HepG2 (cell line): ENCODE data around the gene GRK6. TPM values are rescaled to one million over a fixed set of nuclear protein-coding genes. Genes with fewer than 3 reads are reported as not detected.

Source experiments
- ATAC-seq: fragments of 200-7000 bp; cut with Tn5 transposase; 3 replicates; pipeline ENCODE4 v1.9.1; 2020; ENCODE audit warnings: mild to moderate bottlenecking, moderate library complexity
- BruUV-seq: library from RNA; stranded (reverse); fragments of 400-500 nt; replicated peaks from 2 replicates; lab custom pipeline; 2021; lab: Mats Ljungman, UMichigan
- CTCF ChIA-PET: fragments of 300-600 bp; formaldehyde crosslinking; extraction: SDS; loops from one replicate; lab custom pipeline; 2021; ENCODE audit warnings: low total read pairs, inconsistent platforms, low intra/inter-chr PET ratio; lab: Yijun Ruan, JAX
- POLR2A ChIA-PET: fragments of 350-600 bp; sonication (Branson Sonifier 250); formaldehyde crosslinking; loops from one replicate; lab custom pipeline; 2020; ENCODE audit warnings: antibody characterized with exemption, inconsistent platforms; lab: Yijun Ruan, JAX
- DNase-seq: peaks from one replicate; pipeline ENCODE4 v3.0.0-alpha.2; 2015; ENCODE audit warnings: low spot score
- FAIRE-seq: peaks from 3 replicates; lab custom pipeline; 2011; peaks lifted over from hg19 to GRCh38; lab: Jason Lieb, UNC
- H2AFZ ChIP-seq: one replicate; pipeline ENCODE4 v1.6.1; 2011; ENCODE audit warnings: low read length, inconsistent platforms
- H3K27ac ChIP-seq: fragments of 300-600 bp; 3 replicates; pipeline ENCODE4 v1.8.0; 2011; ENCODE audit warnings: mixed run types, mild to moderate bottlenecking, mixed read lengths, low read length, inconsistent platforms; ENCODE audit not compliant: insufficient read depth; ENCODE audit errors: extremely low read length
- H3K27me3 ChIP-seq, 2 experiments: fragments of 200-600 bp in 1 of 2; 2 replicates in 1 of 2; 3 replicates in 1 of 2; pipeline versions ENCODE4 v1.6.0 to v1.8.0; 2011; ENCODE audit warnings: low read length in 2 of 2, mild to moderate bottlenecking in 2 of 2, moderate library complexity in 2 of 2, inconsistent platforms in 1 of 2; ENCODE audit not compliant: insufficient read depth in 2 of 2, control insufficient read depth in 1 of 2
- H3K36me3 ChIP-seq, 2 experiments: fragments of 200-600 bp in 1 of 2; replicated peaks in 1 of 2; 2 replicates in 1 of 2; 3 replicates in 1 of 2; pipeline versions ENCODE4 v1.5.1 to v1.8.0; 2011; ENCODE audit warnings: low read length in 2 of 2, inconsistent platforms in 1 of 2; ENCODE audit not compliant: insufficient read depth in 2 of 2, control insufficient read depth in 1 of 2
- H3K4me1 ChIP-seq: 2 replicates; pipeline ENCODE4 v1.5.1; 2012; ENCODE audit warnings: low read length, inconsistent platforms; ENCODE audit not compliant: insufficient read depth
- H3K4me2 ChIP-seq: 2 replicates; pipeline ENCODE4 v1.6.0; 2011; ENCODE audit warnings: low read depth, low read length, inconsistent platforms
- H3K4me3 ChIP-seq, 3 experiments: fragments of 200-600 bp in 1 of 3; sonication (generic), shearing (Covaris generic) in 1 of 3; replicated peaks in 1 of 3; 2 replicates each; pipeline ENCODE4 v1.5.1; 2011 to 2016; ENCODE audit warnings: low read length in 3 of 3, inconsistent platforms in 2 of 3, low read depth in 2 of 3, mild to moderate bottlenecking in 2 of 3, control low read depth in 1 of 3, mixed read lengths in 1 of 3; ENCODE audit not compliant: insufficient read depth in 1 of 3
- H3K79me2 ChIP-seq: one replicate; pipeline ENCODE4 v1.6.1; 2011; ENCODE audit warnings: low read length, inconsistent platforms; ENCODE audit not compliant: insufficient read depth
- H3K9ac ChIP-seq: 2 replicates; pipeline ENCODE4 v1.6.0; 2011; ENCODE audit warnings: mild to moderate bottlenecking, low read depth, low read length, inconsistent platforms; ENCODE audit not compliant: insufficient read depth
- H3K9me3 ChIP-seq: 2 replicates; pipeline ENCODE4 v1.5.1; 2012; ENCODE audit warnings: mild to moderate bottlenecking, low read length
- H4K20me1 ChIP-seq: 2 replicates; pipeline ENCODE4 v1.6.0; 2011; ENCODE audit warnings: inconsistent platforms, mild to moderate bottlenecking, low read length, moderate library complexity; ENCODE audit not compliant: insufficient read depth
- ESRRA ChIP-seq: sonication (generic); formaldehyde crosslinking; IDR thresholded peaks from 2 replicates; pipeline ENCODE4 v1.5.1; 2020; ENCODE audit warnings: mild to moderate bottlenecking, low read depth, missing genetic modification reagents
- HIVEP1 ChIP-seq: sonication (generic); formaldehyde crosslinking; IDR thresholded peaks from 2 replicates; pipeline ENCODE4 v1.4.0; 2020; ENCODE audit warnings: mild to moderate bottlenecking, missing genetic modification reagents
- ISX ChIP-seq: sonication (generic); formaldehyde crosslinking; conservative IDR thresholded peaks from 2 replicates; pipeline ENCODE4 v1.5.0; 2020; ENCODE audit warnings: missing genetic modification reagents
- KDM3A ChIP-seq: IDR thresholded peaks from 2 replicates; pipeline ENCODE4 v1.6.1; 2018; ENCODE audit warnings: low read depth, missing compliant biosample characterization
- PRDM15 ChIP-seq: sonication (generic); formaldehyde crosslinking; IDR thresholded peaks from 2 replicates; pipeline ENCODE4 v1.4.0; 2020; ENCODE audit warnings: missing genetic modification reagents
- REXO4 ChIP-seq: sonication (generic); formaldehyde crosslinking; IDR thresholded peaks from 2 replicates; pipeline ENCODE4 v1.8.0; 2022; ENCODE audit warnings: missing genetic modification reagents, mild to moderate bottlenecking, borderline replicate concordance
- XBP1 ChIP-seq: sonication (generic); formaldehyde crosslinking; IDR thresholded peaks from 2 replicates; pipeline ENCODE4 v1.5.0; 2020; ENCODE audit warnings: missing genetic modification reagents
- ZFP90 ChIP-seq: sonication (generic); formaldehyde crosslinking; IDR thresholded peaks from 2 replicates; pipeline ENCODE4 v1.8.0; 2022; ENCODE audit warnings: missing genetic modification reagents, mild to moderate bottlenecking, inconsistent platforms, borderline replicate concordance
- ZNF230 ChIP-seq: sonication (generic); formaldehyde crosslinking; IDR thresholded peaks from 2 replicates; pipeline ENCODE4 v1.4.0; 2020; ENCODE audit warnings: mild to moderate bottlenecking, missing genetic modification reagents
- ZNF343 ChIP-seq: sonication (generic); formaldehyde crosslinking; IDR thresholded peaks from 2 replicates; pipeline ENCODE4 v1.4.0; 2020; ENCODE audit warnings: mild to moderate bottlenecking, missing genetic modification reagents
- ZNF382 ChIP-seq: sonication (generic); formaldehyde crosslinking; IDR thresholded peaks from 2 replicates; pipeline ENCODE4 v1.5.0; 2020; ENCODE audit warnings: missing genetic modification reagents, mild to moderate bottlenecking, borderline replicate concordance
- WGBS: methylation state at CpG from one replicate; pipeline ENCODE4 v1.1.6; 2017; ENCODE audit warnings: low lambda C conversion rate; 5-methylcytosine and 5-hydroxymethylcytosine counted together
- in situ Hi-C: cut with HindIII; loops from 2 replicates; pipeline ENCODE4 v1.10.0; 2017; ENCODE audit warnings: low pct_unique_long_range_greater_than_20kb; ENCODE audit not compliant: extremely low pct_ligation_motif_present
- intact Hi-C: fragments of 100-400 bp; cut with micrococcal nuclease; formaldehyde crosslinking; loops from one replicate; pipeline ENCODE4 v1.10.0; 2022; ENCODE audit not compliant: unreplicated experiment
- polyA plus RNA-seq, 8 experiments: library from polyadenylated mRNA; depleted of rRNA in 3 of 8; stranded (reverse) in 7 of 8; unstranded in 1 of 8; fragments of >200 nt; fragmentation: Illumina TruSeq in 4 of 8; extraction: Trizol in 4 of 8; gene quantifications; 2 replicates each; pipeline versions ENCODE4 v1.2.1 to v1.2.3, GENCODE V29; 2011 to 2016; ENCODE audit warnings: low read depth in 4 of 8, missing spikeins in 1 of 8, mixed read lengths in 1 of 8; ENCODE audit not compliant: insufficient read depth in 1 of 8
- total RNA-seq, 5 experiments: library from RNA; depleted of rRNA; stranded (reverse); fragments of >200 nt; fragmentation: Illumina TruSeq; extraction: Trizol; gene quantifications; 2 replicates each; pipeline ENCODE4 v1.2.3, GENCODE V29; 2016; ENCODE audit warnings: low read depth in 1 of 5
- TF ChIP-seq, protein P1 (sequence below): sonication (generic); formaldehyde crosslinking; IDR thresholded peaks from 2 replicates; pipeline ENCODE4 v1.8.0; 2022; ENCODE audit warnings: missing genetic modification reagents, mild to moderate bottlenecking, inconsistent platforms, borderline replicate concordance
- TF ChIP-seq, protein P2 (sequence below): sonication (generic); formaldehyde crosslinking; IDR thresholded peaks from 2 replicates; pipeline ENCODE4 v1.8.0; 2022; ENCODE audit warnings: mild to moderate bottlenecking, missing genetic modification reagents; ENCODE audit not compliant: insufficient replicate concordance
- TF ChIP-seq, protein P3 (sequence below): sonication (generic); formaldehyde crosslinking; IDR thresholded peaks from 2 replicates; pipeline ENCODE4 v1.8.0; 2022; ENCODE audit warnings: mild to moderate bottlenecking, missing genetic modification reagents, moderate library complexity

Gene GRK6
- total and polyA plus RNA-seq, 2 of the 13 experiments (the other 11 are each of a cell fraction or from before 2014, with no cell fraction given) = 13.2 to 19.9 TPM

DNA sequence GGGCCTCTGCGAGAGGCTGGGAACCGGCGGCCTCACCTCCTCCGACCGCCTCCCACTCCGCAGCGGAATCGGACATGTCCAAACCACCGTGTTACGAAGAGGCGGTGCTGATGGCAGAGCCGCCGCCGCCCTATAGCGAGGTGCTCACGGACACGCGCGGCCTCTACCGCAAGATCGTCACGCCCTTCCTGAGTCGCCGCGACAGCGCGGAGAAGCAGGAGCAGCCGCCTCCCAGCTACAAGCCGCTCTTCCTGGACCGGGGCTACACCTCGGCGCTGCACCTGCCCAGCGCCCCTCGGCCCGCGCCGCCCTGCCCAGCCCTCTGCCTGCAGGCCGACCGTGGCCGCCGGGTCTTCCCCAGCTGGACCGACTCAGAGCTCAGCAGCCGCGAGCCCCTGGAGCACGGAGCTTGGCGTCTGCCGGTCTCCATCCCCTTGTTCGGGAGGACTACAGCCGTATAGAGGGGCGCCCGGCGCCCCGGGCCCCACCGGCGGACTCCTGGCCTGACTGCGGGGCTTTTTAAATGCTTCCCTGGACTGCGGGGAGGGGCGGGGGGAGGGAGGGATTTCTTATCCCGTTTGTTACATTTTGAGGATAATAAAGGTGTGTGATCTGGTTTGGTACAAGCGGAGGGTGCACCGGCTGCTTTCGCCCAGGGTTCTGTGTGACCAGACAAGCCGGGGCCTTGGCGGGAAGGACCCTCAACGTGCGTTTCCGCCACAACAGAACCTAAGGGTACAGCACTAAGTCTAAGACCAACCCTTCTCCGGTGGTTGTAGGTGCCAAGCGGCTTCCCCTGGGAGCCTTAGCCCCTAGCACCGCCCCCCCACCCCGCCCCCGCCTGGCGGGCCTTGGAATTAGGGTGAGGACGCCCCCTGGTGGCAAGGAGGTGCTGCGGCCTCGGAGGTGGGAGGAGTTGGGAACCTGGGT, 29.4 kb downstream of the GRK6 start:
- peak overlapping the region; percentile 82 for H3K9ac ChIP-seq
- H3K4me1 ChIP-seq = peaks cover 29% of the 10 kb centered on the region
- POLR2A ChIA-PET = interaction anchor here (0.8 to 4.4 kb wide), 19 partner anchors 10 to 342 kb away, joined by 3 to 29 read pairs (median 7); partner anchors contain the start of genes F12, GRK6 and PDLIM7
- WGBS = 3% methylated on average over 16 of the region's 76 CpGs
- H3K79me2 ChIP-seq = peaks cover 5% of the 10 kb centered on the region
- peak; percentile 60 for FAIRE-seq
- peaks cover 0 to 7% of the 10 kb centered on the region in 2 experiments; a peak in 2 of 5 replicates for H3K36me3 ChIP-seq
- no peaks in the 10 kb centered on the region; a peak in 1 of 5 replicates for H3K27me3 ChIP-seq
- peak overlapping the region; percentile 81 to 89 (median 87) for H3K4me3 ChIP-seq
- ATAC-seq = peak; percentile 32
- in situ Hi-C loops = loop anchor here (5.0 to 25.0 kb wide), 2 partner anchors 69 to 344 kb away; no protein-coding TSS in a partner anchor
- no peak overlapping the region for H2AFZ ChIP-seq
- H3K9me3 ChIP-seq = no peaks in the 10 kb centered on the region
- H3K27ac ChIP-seq = peak overlapping the region; percentile 84
- peak; percentile 77 for DNase-seq
- TSS peak; percentile 61 for BruUV-seq
- peaks cover 12% of the 10 kb centered on the region; the same call in 1 of the 2 replicates for H4K20me1 ChIP-seq
- H3K4me2 ChIP-seq = peak overlapping the region; percentile 98
- intact Hi-C loops = loop anchor here (2.0 kb wide), 2 partner anchors 41 to 85 kb away; partner anchors contain the start of gene PDLIM7
- CTCF ChIA-PET = interaction anchor here (1.0 to 4.8 kb wide), 11 partner anchors 8 to 146 kb away, joined by 3 to 54 read pairs (median 5); partner anchors contain the start of genes GRK6 and PDLIM7
- TF ChIP-seq, protein P1, sequence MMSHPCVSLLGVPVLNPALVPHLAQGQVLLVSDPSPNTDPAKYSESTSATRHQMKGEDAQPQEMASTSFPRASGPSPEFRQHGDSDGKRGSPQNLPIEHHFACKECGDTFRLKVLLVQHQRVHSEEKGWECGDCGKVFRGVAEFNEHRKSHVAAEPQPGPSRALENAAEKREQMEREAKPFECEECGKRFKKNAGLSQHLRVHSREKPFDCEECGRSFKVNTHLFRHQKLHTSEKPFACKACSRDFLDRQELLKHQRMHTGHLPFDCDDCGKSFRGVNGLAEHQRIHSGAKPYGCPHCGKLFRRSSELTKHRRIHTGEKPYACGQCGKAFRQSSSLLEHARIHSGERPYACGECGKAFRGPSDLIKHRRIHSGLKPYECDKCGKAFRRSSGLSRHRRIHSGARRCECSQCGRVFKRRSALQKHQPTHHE (CRISPR knock-in tag) = no peak
- TF ChIP-seq, protein P2, sequence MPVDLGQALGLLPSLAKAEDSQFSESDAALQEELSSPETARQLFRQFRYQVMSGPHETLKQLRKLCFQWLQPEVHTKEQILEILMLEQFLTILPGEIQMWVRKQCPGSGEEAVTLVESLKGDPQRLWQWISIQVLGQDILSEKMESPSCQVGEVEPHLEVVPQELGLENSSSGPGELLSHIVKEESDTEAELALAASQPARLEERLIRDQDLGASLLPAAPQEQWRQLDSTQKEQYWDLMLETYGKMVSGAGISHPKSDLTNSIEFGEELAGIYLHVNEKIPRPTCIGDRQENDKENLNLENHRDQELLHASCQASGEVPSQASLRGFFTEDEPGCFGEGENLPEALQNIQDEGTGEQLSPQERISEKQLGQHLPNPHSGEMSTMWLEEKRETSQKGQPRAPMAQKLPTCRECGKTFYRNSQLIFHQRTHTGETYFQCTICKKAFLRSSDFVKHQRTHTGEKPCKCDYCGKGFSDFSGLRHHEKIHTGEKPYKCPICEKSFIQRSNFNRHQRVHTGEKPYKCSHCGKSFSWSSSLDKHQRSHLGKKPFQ (CRISPR knock-in tag) = no peak
- TF ChIP-seq ESRRA (CRISPR knock-in tag) (0 out of 2 replicates have a peak, but pooled peaks have one; percentile 25), REXO4 (CRISPR knock-in tag) (no peak), KDM3A (CRISPR knock-in tag) (no peak), ZFP90 (no peak), ISX (CRISPR knock-in tag) (no peak), HIVEP1 (no peak), ZNF230 (CRISPR knock-in tag) (0 out of 2 replicates have a peak, but pooled peaks have one; percentile 57), ZNF382 (no peak), XBP1 (CRISPR knock-in tag) (no peak), PRDM15 (CRISPR knock-in tag) (no peak), ZNF343 (CRISPR knock-in tag) (no peak)
- TF ChIP-seq, protein P3, sequence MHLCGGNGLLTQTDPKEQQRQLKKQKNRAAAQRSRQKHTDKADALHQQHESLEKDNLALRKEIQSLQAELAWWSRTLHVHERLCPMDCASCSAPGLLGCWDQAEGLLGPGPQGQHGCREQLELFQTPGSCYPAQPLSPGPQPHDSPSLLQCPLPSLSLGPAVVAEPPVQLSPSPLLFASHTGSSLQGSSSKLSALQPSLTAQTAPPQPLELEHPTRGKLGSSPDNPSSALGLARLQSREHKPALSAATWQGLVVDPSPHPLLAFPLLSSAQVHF (CRISPR knock-in tag) = no peak
